Right lobe of liver (tissue), 6 donors: Measurements from ENCODE around the gene SLC4A8. TPM values are rescaled to one million over a fixed set of nuclear protein-coding genes. Genes with fewer than 3 reads are reported as not detected.

Source experiments
- ATAC-seq, 4 donors: fragments of 200-7000 bp; cut with Tn5 transposase; one replicate each; pipeline ENCODE4 v1.9.1; 2020; ENCODE audit warnings: mild to moderate bottlenecking in 4 of 4, moderate library complexity in 4 of 4
- DNase-seq, 3 donors: peaks; one replicate each; pipeline ENCODE4 v3.0.0-alpha.2; 2020
- H3K27ac ChIP-seq, 3 donors: fragments of 200-600 bp; one replicate each; pipeline ENCODE4 v1.8.0; 2022
- H3K27me3 ChIP-seq, 2 donors: fragments of 200-600 bp; one replicate each; pipeline ENCODE4 v1.8.0; 2022
- H3K36me3 ChIP-seq, 4 donors: fragments of 200-600 bp; sonication (generic) in 1 of 4; one replicate each; pipeline versions ENCODE4 v1.5.1 to v1.8.0; 2017 to 2022; ENCODE audit warnings: control low read depth in 1 of 4
- H3K4me1 ChIP-seq, 4 donors: fragments of 200-600 bp; sonication (generic) in 1 of 4; one replicate each; pipeline versions ENCODE4 v1.5.1 to v1.8.0; 2017 to 2022; ENCODE audit warnings: control low read depth in 1 of 4
- H3K4me3 ChIP-seq, 3 donors: fragments of 200-600 bp; one replicate each; pipeline ENCODE4 v1.8.0; 2022
- H3K9me3 ChIP-seq, 4 donors: fragments of 200-600 bp; sonication (generic) in 1 of 4; one replicate each; pipeline versions ENCODE4 v1.5.1 to v1.8.0; 2017 to 2022; ENCODE audit warnings: control low read depth in 1 of 4
- POLR2A ChIP-seq: fragments of 450-650 bp; IDR thresholded peaks from one replicate; pipeline ENCODE4 v1.6.1; 2017; ENCODE audit warnings: antibody characterized with exemption, mild to moderate bottlenecking
- WGBS: methylation state at CpG from one replicate; pipeline ENCODE4 v1.1.6; 2018; ENCODE audit warnings: low coverage, low lambda C conversion rate; ENCODE audit not compliant: insufficient coverage; ENCODE audit errors: missing lambda C conversion rate; 5-methylcytosine and 5-hydroxymethylcytosine counted together
- intact Hi-C, 2 donors: fragments of 100-400 bp; cut with DNase I; formaldehyde crosslinking; loops; one replicate each; pipeline versions ENCODE4 v1.11.2 to v1.14.1; 2022
- total RNA-seq, 6 experiments: library from RNA; depleted of rRNA in 2 of 6; stranded (reverse); fragments of >200 nt in 2 of 6; fragmentation: NEBNext Ultra II Directional in 3 of 6; extraction: Animal tissue kit (Norgen Biotek cat#: 25700) in 3 of 6; gene quantifications; one replicate each; pipeline versions ENCODE4 v1.1.0 to v1.2.4, GENCODE V29; 2016 to 2023
- TF ChIP-seq, protein P1 (sequence below), 4 donors: fragments of 200-600 bp in 3 of 4; fragments of 450-650 bp in 1 of 4; IDR thresholded peaks; one replicate each; pipeline versions ENCODE4 v1.5.1 to v1.8.0; 2016 to 2022; ENCODE audit warnings: antibody characterized with exemption in 4 of 4, mild to moderate bottlenecking in 2 of 4
- donor health status: DM: no; HTN: yes; CAD: no.
- donor health status: DM: no; HTN: no; CAD: no.
- donor health status: DM: no; HTN: no; CAD: no.
- donor health status: DM: no; HTN: yes; CAD: no.
- donor health status: DM: no; HTN: yes; CAD: no.

SLC4A8 gene
- total RNA-seq, 6 experiments from 2014 or later, result 0.04 to 0.55 (median 0.19) TPM

DNA sequence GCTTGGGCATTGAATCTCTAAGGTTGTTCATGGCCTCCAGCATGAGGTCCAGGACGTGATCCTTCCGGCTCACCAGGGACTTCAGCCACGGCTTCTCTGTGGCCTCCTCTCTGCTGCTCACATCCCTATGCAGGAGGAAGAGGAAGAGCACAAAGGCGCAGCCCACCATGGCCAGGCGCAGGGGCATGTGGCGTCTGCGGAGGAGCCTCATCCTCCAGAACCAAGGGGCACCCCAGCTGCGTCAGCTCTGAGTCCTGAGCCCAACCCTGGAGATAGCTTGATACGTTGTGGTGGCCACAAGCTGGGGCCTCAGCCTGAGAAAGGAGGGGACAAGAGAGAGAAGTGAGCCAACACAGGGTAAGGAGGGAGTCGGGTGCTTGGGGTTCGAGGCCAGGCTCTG is 45.1 kb upstream of the SLC4A8 start:
- WGBS, result no CpG with 5 or more reads among the region's 11 CpGs
- no peak for DNase-seq
- ATAC-seq, result no peak
- Histone ChIP-seq H3K27ac (no peak overlapping the region), H3K4me1 (no peaks in the 10 kb centered on the region), H3K36me3 (no peaks in the 10 kb centered on the region), H3K9me3 (no peaks in the 10 kb centered on the region), H3K4me3 (no peak overlapping the region), H3K27me3 (no peaks in the 10 kb centered on the region)
- intact Hi-C loops, result no loop called here
- TF ChIP-seq, protein P1, sequence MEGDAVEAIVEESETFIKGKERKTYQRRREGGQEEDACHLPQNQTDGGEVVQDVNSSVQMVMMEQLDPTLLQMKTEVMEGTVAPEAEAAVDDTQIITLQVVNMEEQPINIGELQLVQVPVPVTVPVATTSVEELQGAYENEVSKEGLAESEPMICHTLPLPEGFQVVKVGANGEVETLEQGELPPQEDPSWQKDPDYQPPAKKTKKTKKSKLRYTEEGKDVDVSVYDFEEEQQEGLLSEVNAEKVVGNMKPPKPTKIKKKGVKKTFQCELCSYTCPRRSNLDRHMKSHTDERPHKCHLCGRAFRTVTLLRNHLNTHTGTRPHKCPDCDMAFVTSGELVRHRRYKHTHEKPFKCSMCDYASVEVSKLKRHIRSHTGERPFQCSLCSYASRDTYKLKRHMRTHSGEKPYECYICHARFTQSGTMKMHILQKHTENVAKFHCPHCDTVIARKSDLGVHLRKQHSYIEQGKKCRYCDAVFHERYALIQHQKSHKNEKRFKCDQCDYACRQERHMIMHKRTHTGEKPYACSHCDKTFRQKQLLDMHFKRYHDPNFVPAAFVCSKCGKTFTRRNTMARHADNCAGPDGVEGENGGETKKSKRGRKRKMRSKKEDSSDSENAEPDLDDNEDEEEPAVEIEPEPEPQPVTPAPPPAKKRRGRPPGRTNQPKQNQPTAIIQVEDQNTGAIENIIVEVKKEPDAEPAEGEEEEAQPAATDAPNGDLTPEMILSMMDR (IDR thresholded peaks at IDR 0.05), result no peak
- TF ChIP-seq POLR2A, result no peak

DNA sequence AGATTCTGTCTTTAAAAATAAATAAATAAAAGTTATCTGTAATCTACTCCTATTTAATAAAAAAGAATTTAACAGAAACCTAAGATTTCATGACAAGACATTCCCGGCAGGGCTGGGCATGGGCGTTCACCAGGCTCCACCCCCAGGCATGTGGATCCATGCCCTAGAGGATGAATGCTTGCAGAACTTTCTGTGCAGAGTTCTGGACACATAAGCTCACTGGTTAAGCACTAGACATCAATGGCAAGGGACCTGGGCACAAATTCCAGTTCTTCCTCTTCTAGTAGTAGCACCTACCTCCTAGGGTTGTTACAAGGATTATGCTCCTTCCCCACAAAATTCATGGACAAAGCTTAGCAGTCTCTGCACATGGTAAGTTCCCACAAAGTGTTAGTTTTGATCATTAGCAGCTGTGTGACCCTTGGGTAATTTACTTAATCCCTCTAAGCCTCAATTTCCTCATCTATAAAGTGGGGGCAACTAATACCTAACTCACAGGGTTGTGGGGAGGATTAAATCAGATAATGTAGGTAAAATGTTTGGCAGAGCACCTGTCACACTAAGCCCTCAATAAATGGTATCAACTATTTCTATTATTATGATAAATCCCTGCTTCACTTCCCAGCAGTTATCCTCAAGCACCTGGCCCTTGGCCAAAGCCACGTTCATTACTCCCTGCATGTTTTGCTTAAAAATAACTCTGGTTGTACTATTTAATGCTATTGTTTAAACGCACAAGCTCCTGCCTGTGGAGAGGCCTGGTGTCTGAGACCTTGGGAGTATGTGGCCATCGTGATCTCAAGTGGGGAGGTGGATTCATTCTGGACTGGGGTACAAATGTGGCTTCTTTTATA is 43.2 kb upstream of the SLC4A8 start:
- Histone ChIP-seq H3K4me3 (no peak overlapping the region), H3K4me1 (no peaks in the 10 kb centered on the region), H3K27me3 (no peaks in the 10 kb centered on the region), H3K27ac (no peak overlapping the region), H3K36me3 (no peaks in the 10 kb centered on the region), H3K9me3 (no peaks in the 10 kb centered on the region)
- no peak for ATAC-seq
- 53% methylated on average over 4 of the region's 5 CpGs for WGBS
- DNase-seq, result no peak
- no peak for TF ChIP-seq POLR2A
- TF ChIP-seq, protein P1 (IDR thresholded peaks at IDR 0.05), result no peak
- intact Hi-C loops, result no loop called here

DNA sequence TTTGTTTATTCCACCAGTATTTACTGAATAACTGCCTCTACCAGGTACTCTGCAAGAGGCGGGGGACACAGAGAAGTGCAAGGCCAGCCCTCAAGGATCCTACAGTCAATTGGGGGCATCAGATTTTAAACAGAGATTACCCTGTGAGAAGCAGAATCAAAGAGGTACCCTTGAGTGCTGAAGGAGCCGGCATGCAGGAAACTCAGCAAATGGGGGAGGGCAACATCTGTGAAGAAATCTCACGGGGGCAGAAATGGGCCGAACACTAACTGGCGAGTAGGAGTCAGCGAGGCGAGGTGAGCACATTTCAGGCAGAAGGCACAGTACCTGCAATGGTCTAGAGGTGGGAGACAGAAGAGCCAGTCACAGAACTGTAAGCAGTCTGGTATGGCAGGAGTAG is 42.5 kb upstream of the SLC4A8 start:
- intact Hi-C loops, result no loop called here
- no peak for DNase-seq
- Histone ChIP-seq H3K27me3 (no peaks in the 10 kb centered on the region), H3K4me1 (no peaks in the 10 kb centered on the region), H3K9me3 (no peaks in the 10 kb centered on the region), H3K36me3 (no peaks in the 10 kb centered on the region), H3K27ac (no peak overlapping the region), H3K4me3 (no peak overlapping the region)
- TF ChIP-seq POLR2A, result no peak
- TF ChIP-seq, protein P1 (IDR thresholded peaks at IDR 0.05), result no peak
- no peak for ATAC-seq
- WGBS, result 98% methylated on average over 7 of the region's 7 CpGs

DNA sequence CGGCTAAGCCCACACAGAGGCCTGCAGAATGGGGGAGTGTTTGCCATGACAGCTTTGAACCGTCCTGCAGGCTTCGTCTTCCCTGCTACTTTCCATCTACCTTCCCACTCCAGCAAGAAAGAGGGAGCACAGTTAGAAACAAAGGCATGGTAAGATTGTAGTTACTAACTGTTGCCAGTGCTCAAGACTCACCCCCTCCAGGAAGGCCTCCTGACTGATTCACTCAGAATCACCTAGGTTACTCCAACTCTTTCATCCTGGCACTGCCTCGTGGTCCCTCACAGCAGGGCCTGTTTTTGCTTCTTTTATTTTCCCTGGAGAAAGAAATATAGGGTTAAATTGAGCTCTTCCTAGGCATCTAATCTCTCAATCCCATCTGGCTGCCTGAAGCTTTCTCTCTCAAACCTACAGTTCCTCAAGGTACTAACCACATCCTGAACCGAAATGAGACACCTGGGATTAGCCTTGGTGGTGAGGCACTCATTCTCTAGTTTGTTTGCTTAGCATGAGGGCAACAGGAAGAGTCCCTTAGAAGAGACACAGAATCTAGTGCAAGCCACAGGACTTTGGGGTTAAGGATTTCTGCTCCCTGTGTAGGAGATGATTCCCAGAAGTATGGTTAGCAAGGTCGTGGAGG is 41.2 kb upstream of the SLC4A8 start:
- H3K4me1 ChIP-seq, result no peaks in the 10 kb centered on the region
- no peak for DNase-seq
- no peak for ATAC-seq
- 45% methylated on average over 3 of the region's 6 CpGs for WGBS
- H3K27ac ChIP-seq, result no peak overlapping the region
- no peaks in the 10 kb centered on the region for H3K36me3 ChIP-seq
- intact Hi-C loops, result no loop called here
- TF ChIP-seq, protein P1 (IDR thresholded peaks at IDR 0.05), result no peak
- no peak for TF ChIP-seq POLR2A
- H3K27me3 ChIP-seq, result no peaks in the 10 kb centered on the region
- no peak overlapping the region for H3K4me3 ChIP-seq
- H3K9me3 ChIP-seq, result no peaks in the 10 kb centered on the region
